HL-60 (cell line): ENCODE results near the gene INPP4B.

ENCODE experiments used
- GABPA ChIP-seq: IDR thresholded peaks from 2 replicates; pipeline ENCODE4 v1.6.1; 2012; ENCODE audit warnings: low read depth
- TF ChIP-seq, protein P1 (sequence below): IDR thresholded peaks from one replicate; pipeline ENCODE4 v1.5.1; 2011; ENCODE audit warnings: low read length, control low read depth, inconsistent platforms; ENCODE audit not compliant: insufficient read depth

DNA sequence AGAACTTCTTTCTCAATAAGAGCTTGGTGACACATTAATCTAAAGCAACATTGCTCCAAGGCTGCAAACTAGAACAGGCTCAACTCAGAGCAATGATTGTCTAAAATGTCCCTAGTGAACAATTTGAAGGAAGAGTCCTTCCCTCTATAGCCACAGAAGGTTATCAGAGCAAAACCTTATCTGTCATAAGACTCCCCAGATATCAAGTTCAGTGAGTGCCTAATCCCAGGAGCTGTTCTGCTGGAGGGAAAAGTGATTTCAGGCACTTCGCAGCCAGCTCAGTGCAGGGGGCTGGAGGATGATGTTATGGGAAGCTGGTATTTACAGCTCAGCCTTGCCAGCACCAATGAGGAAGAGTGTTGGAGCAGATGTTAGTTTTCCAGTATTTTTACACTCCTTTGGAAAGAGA lies 497.5 kb downstream of the INPP4B start:
- TF ChIP-seq GABPA, result no peak
- TF ChIP-seq, protein P1, sequence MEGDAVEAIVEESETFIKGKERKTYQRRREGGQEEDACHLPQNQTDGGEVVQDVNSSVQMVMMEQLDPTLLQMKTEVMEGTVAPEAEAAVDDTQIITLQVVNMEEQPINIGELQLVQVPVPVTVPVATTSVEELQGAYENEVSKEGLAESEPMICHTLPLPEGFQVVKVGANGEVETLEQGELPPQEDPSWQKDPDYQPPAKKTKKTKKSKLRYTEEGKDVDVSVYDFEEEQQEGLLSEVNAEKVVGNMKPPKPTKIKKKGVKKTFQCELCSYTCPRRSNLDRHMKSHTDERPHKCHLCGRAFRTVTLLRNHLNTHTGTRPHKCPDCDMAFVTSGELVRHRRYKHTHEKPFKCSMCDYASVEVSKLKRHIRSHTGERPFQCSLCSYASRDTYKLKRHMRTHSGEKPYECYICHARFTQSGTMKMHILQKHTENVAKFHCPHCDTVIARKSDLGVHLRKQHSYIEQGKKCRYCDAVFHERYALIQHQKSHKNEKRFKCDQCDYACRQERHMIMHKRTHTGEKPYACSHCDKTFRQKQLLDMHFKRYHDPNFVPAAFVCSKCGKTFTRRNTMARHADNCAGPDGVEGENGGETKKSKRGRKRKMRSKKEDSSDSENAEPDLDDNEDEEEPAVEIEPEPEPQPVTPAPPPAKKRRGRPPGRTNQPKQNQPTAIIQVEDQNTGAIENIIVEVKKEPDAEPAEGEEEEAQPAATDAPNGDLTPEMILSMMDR, result no peak
